Transverse colon (tissue), 4 donors: Measurements from ENCODE around the gene BCL2L1. TPM values are rescaled to one million over a fixed set of nuclear protein-coding genes. Genes with fewer than 3 reads are reported as not detected.

ENCODE experiments used
- DNase-seq: peaks from one replicate; pipeline ENCODE4 v3.0.0-alpha.2; 2019
- H3K27ac ChIP-seq, 4 donors: fragments of 200-600 bp; sonication (generic); 2 replicates each; pipeline ENCODE4 v1.5.1; 2016 to 2018; ENCODE audit warnings: inconsistent platforms in 4 of 4
- H3K27me3 ChIP-seq: fragments of 200-600 bp; sonication (generic); 2 replicates; pipeline ENCODE4 v1.5.1; 2017; ENCODE audit warnings: inconsistent platforms
- H3K36me3 ChIP-seq, 4 donors: fragments of 200-600 bp; sonication (generic); 2 replicates each; pipeline ENCODE4 v1.5.1; 2017 to 2019; ENCODE audit warnings: inconsistent platforms in 4 of 4
- H3K4me1 ChIP-seq, 4 donors: fragments of 200-600 bp; sonication (generic); 2 replicates each; pipeline ENCODE4 v1.5.1; 2017 to 2020; ENCODE audit warnings: inconsistent platforms in 4 of 4
- H3K4me3 ChIP-seq, 4 donors: fragments of 200-600 bp; sonication (generic); 1 replicate in 1 of 4; 2 replicates in 3 of 4; pipeline versions ENCODE4 v1.5.1 to v1.6.1; 2017 to 2019; ENCODE audit warnings: inconsistent platforms in 4 of 4
- H3K9me3 ChIP-seq, 2 donors: fragments of 200-600 bp; sonication (generic); 2 replicates each; pipeline ENCODE4 v1.5.1; 2017 to 2019; ENCODE audit warnings: inconsistent platforms in 2 of 2
- EP300 ChIP-seq: sonication (generic); formaldehyde crosslinking; IDR thresholded peaks from one replicate; pipeline ENCODE4 v1.6.1; 2017; ENCODE audit warnings: antibody characterized with exemption, low read depth
- POLR2A ChIP-seq: fragments of 450-650 bp; IDR thresholded peaks from one replicate; pipeline ENCODE4 v1.6.1; 2016; ENCODE audit warnings: antibody characterized with exemption, mild to moderate bottlenecking, moderate library complexity
- POLR2AphosphoS5 ChIP-seq, 3 donors: sonication (generic); formaldehyde crosslinking; IDR thresholded peaks; one replicate each; pipeline ENCODE4 v1.6.1; 2016; ENCODE audit warnings: antibody characterized with exemption in 3 of 3
- WGBS, 2 donors: methylation state at CpG; one replicate each; pipeline ENCODE4 v1.1.5; 2018; ENCODE audit warnings: low coverage in 1 of 2; 5-methylcytosine and 5-hydroxymethylcytosine counted together
- in situ Hi-C, 4 donors: fragments of 200-750 bp; cut with MboI; loops; one replicate each; pipeline versions ENCODE4 v1.15.0 to v1.15.1; 2017; ENCODE audit warnings: low sequenced_read_pairs in 3 of 4, low pct_ligation_motif_present in 1 of 4, low pct_unique_long_range_greater_than_20kb in 1 of 4
- intact Hi-C: fragments of 100-400 bp; cut with DNase I; formaldehyde crosslinking; loops from one replicate; pipeline ENCODE4 v1.15.1; 2023; ENCODE audit warnings: low total_unique reads
- total RNA-seq, 4 donors: library from RNA; depleted of rRNA; stranded (reverse); fragments of >200 nt; gene quantifications; one replicate each; pipeline ENCODE4 v1.1.0, GENCODE V29; 2016
- TF ChIP-seq, protein P1 (sequence below), 5 experiments: fragments of 200-600 bp in 3 of 5; fragments of 450-650 bp in 2 of 5; sonication (generic) in 3 of 5; IDR thresholded peaks; 1 replicate in 2 of 5; 2 replicates in 3 of 5; pipeline ENCODE4 v1.5.1; 2016 to 2017; ENCODE audit warnings: antibody characterized with exemption in 5 of 5, inconsistent platforms in 3 of 5, mild to moderate bottlenecking in 2 of 5, moderate library complexity in 1 of 5

Gene BCL2L1
- total RNA-seq, 4 donors from 2014 or later, result 98.6 to 151 (median 107) TPM

DNA sequence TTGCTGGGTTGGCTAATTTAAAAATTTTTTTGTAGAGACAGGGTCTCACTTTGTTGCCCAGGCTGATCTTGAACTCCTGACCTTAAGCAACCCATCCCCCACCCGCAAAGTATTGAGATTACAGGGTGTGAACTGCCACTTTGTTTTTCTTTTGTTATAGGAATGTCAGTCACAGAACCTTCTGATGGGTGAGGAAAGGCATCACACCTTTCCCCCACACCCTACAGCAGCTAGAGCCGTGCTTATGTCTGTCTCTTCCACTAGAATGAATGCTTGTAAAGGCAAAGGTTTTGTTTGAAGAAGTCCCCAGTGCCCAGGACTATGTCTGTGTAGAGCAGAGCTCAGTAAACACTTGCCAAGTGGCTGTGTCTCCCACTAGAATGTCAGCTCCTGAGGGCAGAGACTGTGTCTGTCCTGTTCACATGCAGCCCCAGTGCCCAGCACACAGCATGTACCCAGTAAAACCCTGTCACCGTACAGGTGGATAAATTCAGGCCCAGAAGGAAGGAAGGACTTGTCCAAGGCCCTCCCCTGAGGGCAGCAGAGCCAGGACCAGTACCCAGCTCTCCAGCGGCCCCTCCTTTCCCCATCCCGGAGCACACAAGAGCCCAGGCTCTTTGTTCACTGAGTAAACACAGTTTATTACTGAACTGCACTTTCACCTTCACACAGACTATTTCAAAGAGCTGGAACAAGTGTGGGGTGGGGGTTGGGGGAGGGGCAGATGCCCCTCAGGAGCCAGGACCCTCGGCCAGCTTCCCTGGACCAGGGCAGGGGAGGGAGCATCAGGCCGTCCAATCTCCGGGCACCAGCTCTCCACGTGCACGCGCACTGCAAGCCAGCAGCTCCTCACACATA, 58.6 kb downstream of the BCL2L1 start:
- peak; percentile 77 for DNase-seq
- TF ChIP-seq, protein P1, sequence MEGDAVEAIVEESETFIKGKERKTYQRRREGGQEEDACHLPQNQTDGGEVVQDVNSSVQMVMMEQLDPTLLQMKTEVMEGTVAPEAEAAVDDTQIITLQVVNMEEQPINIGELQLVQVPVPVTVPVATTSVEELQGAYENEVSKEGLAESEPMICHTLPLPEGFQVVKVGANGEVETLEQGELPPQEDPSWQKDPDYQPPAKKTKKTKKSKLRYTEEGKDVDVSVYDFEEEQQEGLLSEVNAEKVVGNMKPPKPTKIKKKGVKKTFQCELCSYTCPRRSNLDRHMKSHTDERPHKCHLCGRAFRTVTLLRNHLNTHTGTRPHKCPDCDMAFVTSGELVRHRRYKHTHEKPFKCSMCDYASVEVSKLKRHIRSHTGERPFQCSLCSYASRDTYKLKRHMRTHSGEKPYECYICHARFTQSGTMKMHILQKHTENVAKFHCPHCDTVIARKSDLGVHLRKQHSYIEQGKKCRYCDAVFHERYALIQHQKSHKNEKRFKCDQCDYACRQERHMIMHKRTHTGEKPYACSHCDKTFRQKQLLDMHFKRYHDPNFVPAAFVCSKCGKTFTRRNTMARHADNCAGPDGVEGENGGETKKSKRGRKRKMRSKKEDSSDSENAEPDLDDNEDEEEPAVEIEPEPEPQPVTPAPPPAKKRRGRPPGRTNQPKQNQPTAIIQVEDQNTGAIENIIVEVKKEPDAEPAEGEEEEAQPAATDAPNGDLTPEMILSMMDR (IDR thresholded peaks at IDR 0.05), result no peak
- TF ChIP-seq POLR2A (peak; percentile 59), POLR2AphosphoS5 (IDR thresholded peaks at IDR 0.05) (peak in 2 of 3 donors; percentile 58 to 65), EP300 (no peak)
- Histone ChIP-seq H3K9me3 (no peaks in the 10 kb centered on the region), H3K4me3 (no peak overlapping the region), H3K4me1 (peaks cover 39 to 80% (median 61%) of the 10 kb centered on the region in 4 donors), H3K27me3 (no peaks in the 10 kb centered on the region), H3K36me3 (peaks cover 0 to 7% (median 0%) of the 10 kb centered on the region in 4 donors), H3K27ac (peak overlapping the region; percentile 86 to 88 (median 86))
- intact Hi-C loops, result no loop called here
- in situ Hi-C loops, result loop anchor here in 3 of 4 donors (5.0 kb wide), 1 partner anchor 63 kb away; no protein-coding TSS in a partner anchor
- WGBS, 2 donors, result 37 to 60% methylated on average over 1 to 11 of the region's 11 CpGs

DNA sequence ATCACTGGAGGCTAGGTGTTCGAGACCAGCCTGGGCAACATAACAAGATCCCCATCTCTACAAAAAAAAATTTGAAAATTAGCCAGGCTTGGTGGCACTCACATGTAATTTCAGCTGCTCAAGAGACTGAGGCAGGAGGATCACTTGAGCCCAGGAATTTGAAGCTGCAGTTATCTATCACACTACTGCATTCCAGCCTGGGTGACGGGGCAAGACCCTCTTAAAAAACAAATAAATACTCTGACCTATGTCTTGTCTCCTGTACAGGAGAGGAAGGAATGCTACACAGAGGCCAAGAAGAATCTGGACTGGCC, 59.2 kb downstream of the BCL2L1 start:
- intact Hi-C loops, result no loop called here
- Histone ChIP-seq H3K9me3 (no peaks in the 10 kb centered on the region), H3K4me3 (no peak overlapping the region), H3K4me1 (peaks cover 39 to 74% (median 61%) of the 10 kb centered on the region in 4 donors), H3K27me3 (no peaks in the 10 kb centered on the region), H3K27ac (peak overlapping the region; percentile 86 to 88 (median 86)), H3K36me3 (peaks cover 0 to 7% (median 0%) of the 10 kb centered on the region in 4 donors)
- TF ChIP-seq POLR2AphosphoS5 (IDR thresholded peaks at IDR 0.05) (no peak), POLR2A (no peak), EP300 (no peak)
- TF ChIP-seq, protein P1 (IDR thresholded peaks at IDR 0.05), result no peak
- no peak for DNase-seq
- WGBS, 2 donors, result 57 to 59% methylated on average over 1 to 2 of the region's 2 CpGs
- in situ Hi-C loops, result loop anchor here in 3 of 4 donors (5.0 kb wide), 1 partner anchor 64 kb away; no protein-coding TSS in a partner anchor

GRCh38 chr20:31662372-31662854, 60.3 kb downstream of the BCL2L1 start:
- no peaks in the 10 kb centered on the region for H3K9me3 ChIP-seq
- no peak for DNase-seq
- peak overlapping the region; percentile 66 to 84 (median 79) for H3K27ac ChIP-seq
- H3K4me3 ChIP-seq, result no peak overlapping the region
- 71 to 75% methylated on average over 5 to 6 of the region's 6 CpGs for WGBS, 2 donors
- no peak for TF ChIP-seq EP300
- TF ChIP-seq, protein P1 (IDR thresholded peaks at IDR 0.05), result peak in 1 of 5 experiments; percentile 10
- H3K4me1 ChIP-seq, result peaks cover 31 to 63% (median 56%) of the 10 kb centered on the region in 4 donors
- in situ Hi-C loops (loop anchor here in 3 of 4 donors (5.0 kb wide), 1 partner anchor 65 kb away; no protein-coding TSS in a partner anchor), intact Hi-C loops (no loop called here)
- no peaks in the 10 kb centered on the region for H3K27me3 ChIP-seq
- peaks cover 0 to 7% (median 0%) of the 10 kb centered on the region in 4 donors for H3K36me3 ChIP-seq

- intact Hi-C loops, result loop anchor here (1.0 kb wide), 1 partner anchor 63 kb away; no protein-coding TSS in a partner anchor
- TF ChIP-seq POLR2A (peak; percentile 38), EP300 (no peak), POLR2AphosphoS5 (IDR thresholded peaks at IDR 0.05) (peak; percentile 38 to 68 (median 39))
- TF ChIP-seq, protein P1 (IDR thresholded peaks at IDR 0.05), result peak; percentile 61 to 87 (median 85)
- Histone ChIP-seq H3K27me3 (no peaks in the 10 kb centered on the region), H3K36me3 (peaks cover 0 to 7% (median 0%) of the 10 kb centered on the region in 4 donors), H3K4me1 (peaks cover 30 to 57% (median 51%) of the 10 kb centered on the region in 4 donors), H3K4me3 (peak overlapping the region in 3 of 4 donors; percentile 12 to 53 (median 33)), H3K27ac (peak overlapping the region; percentile 66 to 84 (median 79)), H3K9me3 (no peaks in the 10 kb centered on the region)
- in situ Hi-C loops, result loop anchor here in 3 of 4 donors (5.0 kb wide), 1 partner anchor 66 kb away; no protein-coding TSS in a partner anchor
- DNase-seq, result peak; percentile 85
- WGBS, 2 donors, result 7% methylated on average over 26 of the region's 31 CpGs; no CpG with 5 or more reads in 1 of the 2 donors
Observed at GRCh38 chr20:31661625-31662371, 60.9 kb downstream of the BCL2L1 start.
